ENCODE data around the gene TNIP1.

Gene TNIP1

GRCh38 chr5:151033217-151033934, 47.5 kb downstream of the TNIP1 start:
- peaks cover 23% of the 10 kb centered on the region for H3K36me3 Mint-ChIP-seq
- no peaks in the 10 kb centered on the region for H3K27me3 Mint-ChIP-seq
- H3K4me3 Mint-ChIP-seq, result no peak overlapping the region
- no peak overlapping the region for H3K27ac Mint-ChIP-seq
- H3K9me3 Mint-ChIP-seq, result no peaks in the 10 kb centered on the region
- H3K4me1 Mint-ChIP-seq, result peaks cover under 1% of the 10 kb centered on the region

- H3K27me3 Mint-ChIP-seq, result no peaks in the 10 kb centered on the region
- H3K9me3 Mint-ChIP-seq, result no peaks in the 10 kb centered on the region
- peak overlapping the region; percentile 71 for H3K27ac Mint-ChIP-seq
- peaks cover 17% of the 10 kb centered on the region for H3K36me3 Mint-ChIP-seq
- H3K4me3 Mint-ChIP-seq, result no peak overlapping the region
- no peaks in the 10 kb centered on the region for H3K4me1 Mint-ChIP-seq
Measured at GRCh38 chr5:151031554-151031953, 49.3 kb downstream of the TNIP1 start.

GRCh38 chr5:151030379-151030778, 50.5 kb downstream of the TNIP1 start:
- no peak overlapping the region for H3K27ac Mint-ChIP-seq
- no peaks in the 10 kb centered on the region for H3K4me1 Mint-ChIP-seq
- H3K27me3 Mint-ChIP-seq, result no peaks in the 10 kb centered on the region
- H3K36me3 Mint-ChIP-seq, result peaks cover 17% of the 10 kb centered on the region
- H3K4me3 Mint-ChIP-seq, result no peak overlapping the region
- no peaks in the 10 kb centered on the region for H3K9me3 Mint-ChIP-seq

- Mint-ChIP-seq H3K27me3 (no peaks in the 10 kb centered on the region), H3K27ac (no peak overlapping the region), H3K9me3 (no peaks in the 10 kb centered on the region), H3K4me1 (no peaks in the 10 kb centered on the region), H3K36me3 (peaks cover 19% of the 10 kb centered on the region), H3K4me3 (no peak overlapping the region)
Measured at GRCh38 chr5:151030056-151030336, 50.8 kb downstream of the TNIP1 start.

- Mint-ChIP-seq H3K36me3 (peaks cover 17% of the 10 kb centered on the region), H3K9me3 (no peaks in the 10 kb centered on the region), H3K4me1 (no peaks in the 10 kb centered on the region), H3K27ac (no peak overlapping the region), H3K27me3 (no peaks in the 10 kb centered on the region), H3K4me3 (no peak overlapping the region)
Measured at GRCh38 chr5:151029179-151030055, 51.4 kb downstream of the TNIP1 start.

GRCh38 chr5:151028717-151029116, 52.1 kb downstream of the TNIP1 start:
- H3K4me1 Mint-ChIP-seq, result no peaks in the 10 kb centered on the region
- H3K27me3 Mint-ChIP-seq, result no peaks in the 10 kb centered on the region
- no peak overlapping the region for H3K27ac Mint-ChIP-seq
- H3K9me3 Mint-ChIP-seq, result no peaks in the 10 kb centered on the region
- peaks cover 13% of the 10 kb centered on the region for H3K36me3 Mint-ChIP-seq
- no peak overlapping the region for H3K4me3 Mint-ChIP-seq

- no peaks in the 10 kb centered on the region for H3K9me3 Mint-ChIP-seq
- H3K36me3 Mint-ChIP-seq, result peaks cover 13% of the 10 kb centered on the region
- no peak overlapping the region for H3K4me3 Mint-ChIP-seq
- no peaks in the 10 kb centered on the region for H3K4me1 Mint-ChIP-seq
- no peak overlapping the region for H3K27ac Mint-ChIP-seq
- H3K27me3 Mint-ChIP-seq, result no peaks in the 10 kb centered on the region
Measured at GRCh38 chr5:151027961-151028479, 52.8 kb downstream of the TNIP1 start.

- peaks cover 2% of the 10 kb centered on the region for H3K27me3 Mint-ChIP-seq
- H3K27ac Mint-ChIP-seq, result no peak overlapping the region
- H3K4me3 Mint-ChIP-seq, result no peak overlapping the region
- no peaks in the 10 kb centered on the region for H3K9me3 Mint-ChIP-seq
- H3K4me1 Mint-ChIP-seq, result peaks cover 4% of the 10 kb centered on the region
- peaks cover 9% of the 10 kb centered on the region for H3K36me3 Mint-ChIP-seq
Measured at GRCh38 chr5:151026679-151027078, 54.2 kb downstream of the TNIP1 start.

GRCh38 chr5:151026088-151026487, 54.7 kb downstream of the TNIP1 start:
- Mint-ChIP-seq H3K4me3 (no peak overlapping the region), H3K27ac (peak overlapping the region; percentile 17), H3K27me3 (peaks cover 2% of the 10 kb centered on the region), H3K4me1 (peaks cover 6% of the 10 kb centered on the region), H3K9me3 (no peaks in the 10 kb centered on the region), H3K36me3 (peaks cover 7% of the 10 kb centered on the region)

- Mint-ChIP-seq H3K27me3 (peaks cover 6% of the 10 kb centered on the region), H3K4me3 (no peak overlapping the region), H3K36me3 (peaks cover 7% of the 10 kb centered on the region), H3K4me1 (peaks cover 12% of the 10 kb centered on the region), H3K9me3 (no peaks in the 10 kb centered on the region), H3K27ac (no peak overlapping the region)
Measured at GRCh38 chr5:151025250-151025606, 55.6 kb downstream of the TNIP1 start.

GRCh38 chr5:151024440-151025249, 56.2 kb downstream of the TNIP1 start:
- H3K27me3 Mint-ChIP-seq, result peaks cover 7% of the 10 kb centered on the region
- H3K27ac Mint-ChIP-seq, result no peak overlapping the region
- H3K36me3 Mint-ChIP-seq, result peaks cover 7% of the 10 kb centered on the region
- H3K4me3 Mint-ChIP-seq, result no peak overlapping the region
- H3K9me3 Mint-ChIP-seq, result no peaks in the 10 kb centered on the region
- peaks cover 14% of the 10 kb centered on the region for H3K4me1 Mint-ChIP-seq

GRCh38 chr5:151023651-151024050, 57.2 kb downstream of the TNIP1 start:
- no peak overlapping the region for H3K27ac Mint-ChIP-seq
- H3K36me3 Mint-ChIP-seq, result peaks cover 7% of the 10 kb centered on the region
- H3K4me1 Mint-ChIP-seq, result peaks cover 20% of the 10 kb centered on the region
- peaks cover 8% of the 10 kb centered on the region for H3K27me3 Mint-ChIP-seq
- no peaks in the 10 kb centered on the region for H3K9me3 Mint-ChIP-seq
- no peak overlapping the region for H3K4me3 Mint-ChIP-seq

- no peak overlapping the region for H3K27ac Mint-ChIP-seq
- peaks cover 5% of the 10 kb centered on the region for H3K36me3 Mint-ChIP-seq
- H3K27me3 Mint-ChIP-seq, result peaks cover 8% of the 10 kb centered on the region
- no peak overlapping the region for H3K4me3 Mint-ChIP-seq
- peaks cover 20% of the 10 kb centered on the region for H3K4me1 Mint-ChIP-seq
- no peaks in the 10 kb centered on the region for H3K9me3 Mint-ChIP-seq
Measured at GRCh38 chr5:151023047-151023615, 57.7 kb downstream of the TNIP1 start.

- no peaks in the 10 kb centered on the region for H3K9me3 Mint-ChIP-seq
- H3K27ac Mint-ChIP-seq, result no peak overlapping the region
- peaks cover 20% of the 10 kb centered on the region for H3K4me1 Mint-ChIP-seq
- H3K27me3 Mint-ChIP-seq, result peaks cover 8% of the 10 kb centered on the region
- H3K4me3 Mint-ChIP-seq, result no peak overlapping the region
- peaks cover 5% of the 10 kb centered on the region for H3K36me3 Mint-ChIP-seq
Measured at GRCh38 chr5:151022511-151023018, 58.3 kb downstream of the TNIP1 start.

- Mint-ChIP-seq H3K4me3 (peak overlapping the region; percentile 9), H3K4me1 (peaks cover 20% of the 10 kb centered on the region), H3K27me3 (peaks cover 8% of the 10 kb centered on the region), H3K27ac (no peak overlapping the region), H3K9me3 (no peaks in the 10 kb centered on the region), H3K36me3 (peaks cover 5% of the 10 kb centered on the region)
Measured at GRCh38 chr5:151021746-151022145, 59.1 kb downstream of the TNIP1 start.

Data from activated naive CD4-positive, alpha-beta T cell treated with anti-CD3 and anti-CD28 coated beads, Interleukin-2, amount 50 U/mL, for 24 hours (primary cell).